Natural killer cell (primary cell): ENCODE data around the gene CYLD. TPM values are rescaled to one million over a fixed set of nuclear protein-coding genes. Genes with fewer than 3 reads are reported as not detected.
A peak's percentile ranks its signal among the peaks of the same experiment; 100 is the strongest.

Experiments used
- ATAC-seq, 3 donors: fragments of 150-1000 bp in 2 of 3; fragments of 200-7000 bp in 1 of 3; cut with Tn5 transposase; 1 replicate in 1 of 3; 2 replicates in 2 of 3; pipeline ENCODE4 v1.10.0; 2021; ENCODE audit warnings: mild to moderate bottlenecking in 2 of 3, moderate library complexity in 2 of 3
- DNase-seq, 2 donors: peaks; one replicate each; pipeline versions ENCODE4 v3.0.0 to v3.0.0-alpha.2; 2013 to 2021; ENCODE audit warnings: mixed read lengths in 1 of 2
- H3K27ac ChIP-seq: one replicate; pipeline ENCODE4 v1.5.1; 2013; ENCODE audit warnings: mild to moderate bottlenecking, low read length
- H3K27me3 ChIP-seq: one replicate; pipeline ENCODE4 v1.6.1; 2013; ENCODE audit warnings: low read length; ENCODE audit not compliant: control insufficient read depth, insufficient read depth
- H3K36me3 ChIP-seq: one replicate; pipeline ENCODE4 v1.6.1; 2013; ENCODE audit warnings: low read length; ENCODE audit not compliant: control insufficient read depth, insufficient read depth
- H3K4me1 ChIP-seq: one replicate; pipeline ENCODE4 v1.6.1; 2013; ENCODE audit warnings: low read length; ENCODE audit not compliant: control insufficient read depth, insufficient read depth
- H3K4me3 ChIP-seq: one replicate; pipeline ENCODE4 v1.5.1; 2013; ENCODE audit warnings: low read length
- H3K9me3 ChIP-seq: one replicate; pipeline ENCODE4 v1.6.1; 2013; ENCODE audit warnings: low read length; ENCODE audit not compliant: control insufficient read depth, insufficient read depth
- H3K27ac Mint-ChIP-seq, 2 donors: one replicate each; pipeline ENCODE4 v1.8.0; 2022; ENCODE audit warnings: mild to moderate bottlenecking in 2 of 2, mixed read lengths in 2 of 2, moderate library complexity in 1 of 2
- H3K27me3 Mint-ChIP-seq, 2 donors: one replicate each; pipeline ENCODE4 v1.8.0; 2022; ENCODE audit warnings: low read depth in 2 of 2, mixed read lengths in 2 of 2
- H3K36me3 Mint-ChIP-seq: one replicate; pipeline ENCODE4 v1.8.0; 2022; ENCODE audit warnings: mixed read lengths
- H3K4me1 Mint-ChIP-seq, 2 donors: one replicate each; pipeline ENCODE4 v1.8.0; 2022; ENCODE audit warnings: mixed read lengths in 2 of 2
- H3K4me3 Mint-ChIP-seq: one replicate; pipeline ENCODE4 v1.8.0; 2022; ENCODE audit warnings: mild to moderate bottlenecking, moderate library complexity, mixed read lengths
- H3K9me3 Mint-ChIP-seq, 2 donors: one replicate each; pipeline ENCODE4 v1.8.0; 2022; ENCODE audit warnings: mixed read lengths in 2 of 2
- WGBS: methylation state at CpG from one replicate; pipeline ENCODE4 v1.1.7; 2013; ENCODE audit warnings: missing lambda C conversion rate; ENCODE audit not compliant: insufficient coverage; 5-methylcytosine and 5-hydroxymethylcytosine counted together
- intact Hi-C: fragments of 100-400 bp; cut with micrococcal nuclease; formaldehyde crosslinking; loops from one replicate; pipeline ENCODE4 v1.14.2; 2022
- total RNA-seq, 4 donors: library from RNA; stranded (reverse); fragments of 120-200 nt in 1 of 4; gene quantifications; one replicate each; pipeline versions ENCODE4 v1.2.3 to v1.2.4, GENCODE V29; 2013 to 2022
- TF ChIP-seq, protein P1 (sequence below): fragments of 200-600 bp; IDR thresholded peaks from one replicate; pipeline ENCODE4 v1.8.0; 2022; ENCODE audit warnings: antibody characterized with exemption

CYLD gene
- total RNA-seq, 3 donors from 2014 or later (not counting 1 experiment from before 2014, with no cell fraction given) = 227 to 246 (median 236) TPM

DNA sequence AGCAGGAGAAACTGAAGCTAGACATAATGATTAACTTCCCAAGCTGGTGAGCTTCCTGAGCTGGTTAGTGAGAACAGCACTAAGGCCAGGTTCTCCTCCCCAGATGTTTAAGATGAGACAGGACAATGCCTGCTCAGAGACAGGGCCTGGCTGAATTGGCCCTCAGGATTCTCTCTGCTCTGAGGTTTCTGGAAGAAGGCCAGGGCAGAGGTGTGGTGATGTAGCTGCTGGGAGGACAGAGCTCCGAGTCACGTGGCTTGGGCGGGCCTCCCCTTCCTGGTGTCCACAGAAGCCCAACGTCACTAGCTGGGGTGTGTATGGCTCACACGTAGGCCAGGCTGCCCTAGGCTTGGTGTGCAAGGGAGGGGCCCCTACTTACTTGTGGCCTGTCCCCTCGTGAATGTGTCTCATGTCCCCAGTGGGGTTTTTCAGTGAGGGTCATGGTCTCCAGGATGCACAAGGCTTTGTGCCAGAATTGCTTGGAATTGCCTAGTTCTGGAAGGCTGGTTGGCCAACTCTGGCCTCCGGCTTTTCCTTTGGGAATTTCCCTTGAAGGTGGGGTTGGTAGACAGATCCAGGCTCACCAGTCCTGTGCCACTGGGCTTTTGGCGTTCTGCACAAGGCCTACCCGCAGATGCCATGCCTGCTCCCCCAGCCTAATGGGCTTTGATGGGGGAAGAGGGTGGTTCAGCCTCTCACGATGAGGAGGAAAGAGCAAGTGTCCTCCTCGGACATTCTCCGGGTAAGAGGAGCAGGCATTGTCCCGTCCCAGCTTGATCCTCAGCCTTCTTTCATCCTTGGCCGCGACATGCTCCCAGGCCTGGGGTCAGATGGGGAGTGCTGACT is 45.1 kb upstream of the CYLD start:
- peaks cover 0 to 19% of the 10 kb centered on the region in 2 donors for H3K27me3 Mint-ChIP-seq
- no peaks in the 10 kb centered on the region for H3K36me3 Mint-ChIP-seq
- H3K27me3 ChIP-seq = no peaks in the 10 kb centered on the region
- H3K4me1 Mint-ChIP-seq = peaks cover 45 to 53% of the 10 kb centered on the region in 2 donors
- no peaks in the 10 kb centered on the region for H3K9me3 ChIP-seq
- WGBS = 64% methylated on average over 15 of the region's 15 CpGs
- intact Hi-C loops = no loop called here
- ATAC-seq (peak; percentile 69 to 80 (median 76)), DNase-seq (peak; percentile 53 to 83)
- peak overlapping the region; percentile 64 for H3K4me3 Mint-ChIP-seq
- no peaks in the 10 kb centered on the region for H3K9me3 Mint-ChIP-seq
- TF ChIP-seq, protein P1, sequence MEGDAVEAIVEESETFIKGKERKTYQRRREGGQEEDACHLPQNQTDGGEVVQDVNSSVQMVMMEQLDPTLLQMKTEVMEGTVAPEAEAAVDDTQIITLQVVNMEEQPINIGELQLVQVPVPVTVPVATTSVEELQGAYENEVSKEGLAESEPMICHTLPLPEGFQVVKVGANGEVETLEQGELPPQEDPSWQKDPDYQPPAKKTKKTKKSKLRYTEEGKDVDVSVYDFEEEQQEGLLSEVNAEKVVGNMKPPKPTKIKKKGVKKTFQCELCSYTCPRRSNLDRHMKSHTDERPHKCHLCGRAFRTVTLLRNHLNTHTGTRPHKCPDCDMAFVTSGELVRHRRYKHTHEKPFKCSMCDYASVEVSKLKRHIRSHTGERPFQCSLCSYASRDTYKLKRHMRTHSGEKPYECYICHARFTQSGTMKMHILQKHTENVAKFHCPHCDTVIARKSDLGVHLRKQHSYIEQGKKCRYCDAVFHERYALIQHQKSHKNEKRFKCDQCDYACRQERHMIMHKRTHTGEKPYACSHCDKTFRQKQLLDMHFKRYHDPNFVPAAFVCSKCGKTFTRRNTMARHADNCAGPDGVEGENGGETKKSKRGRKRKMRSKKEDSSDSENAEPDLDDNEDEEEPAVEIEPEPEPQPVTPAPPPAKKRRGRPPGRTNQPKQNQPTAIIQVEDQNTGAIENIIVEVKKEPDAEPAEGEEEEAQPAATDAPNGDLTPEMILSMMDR = no peak
- peaks cover 72% of the 10 kb centered on the region for H3K4me1 ChIP-seq
- H3K36me3 ChIP-seq = no peaks in the 10 kb centered on the region
- no peak overlapping the region for H3K4me3 ChIP-seq
- H3K27ac Mint-ChIP-seq = peak overlapping the region; percentile 86 to 95
- H3K27ac ChIP-seq = peak overlapping the region; percentile 86

DNA sequence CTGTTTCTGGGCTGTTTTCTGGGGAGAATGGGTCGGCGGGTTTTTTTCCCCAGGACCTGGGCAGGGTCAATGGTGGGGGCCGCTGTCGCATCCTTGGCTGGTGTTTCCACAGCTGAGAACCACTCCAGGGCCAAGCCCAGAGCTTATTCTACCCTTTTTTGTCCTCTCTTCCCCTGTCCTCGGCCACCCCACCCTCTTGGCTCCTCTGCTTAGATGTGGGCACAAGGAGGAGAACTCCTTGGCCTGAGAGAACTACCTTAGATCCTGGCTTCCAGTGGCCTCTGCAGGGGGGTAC is 44.5 kb upstream of the CYLD start:
- no peaks in the 10 kb centered on the region for H3K36me3 Mint-ChIP-seq
- intact Hi-C loops = no loop called here
- no peak overlapping the region for H3K4me3 ChIP-seq
- H3K4me3 Mint-ChIP-seq = peak overlapping the region; percentile 82
- no peaks in the 10 kb centered on the region for H3K9me3 ChIP-seq
- peaks cover 0 to 17% of the 10 kb centered on the region in 2 donors for H3K27me3 Mint-ChIP-seq
- WGBS = 97% methylated on average over 5 of the region's 5 CpGs
- no peak for ATAC-seq
- TF ChIP-seq, protein P1 = no peak
- peaks cover 71% of the 10 kb centered on the region for H3K4me1 ChIP-seq
- peak overlapping the region; percentile 86 for H3K27ac ChIP-seq
- H3K36me3 ChIP-seq = no peaks in the 10 kb centered on the region
- no peaks in the 10 kb centered on the region for H3K9me3 Mint-ChIP-seq
- DNase-seq = no peak
- H3K27ac Mint-ChIP-seq = peak overlapping the region; percentile 86 to 95
- no peaks in the 10 kb centered on the region for H3K27me3 ChIP-seq
- peaks cover 43 to 52% of the 10 kb centered on the region in 2 donors for H3K4me1 Mint-ChIP-seq

DNA sequence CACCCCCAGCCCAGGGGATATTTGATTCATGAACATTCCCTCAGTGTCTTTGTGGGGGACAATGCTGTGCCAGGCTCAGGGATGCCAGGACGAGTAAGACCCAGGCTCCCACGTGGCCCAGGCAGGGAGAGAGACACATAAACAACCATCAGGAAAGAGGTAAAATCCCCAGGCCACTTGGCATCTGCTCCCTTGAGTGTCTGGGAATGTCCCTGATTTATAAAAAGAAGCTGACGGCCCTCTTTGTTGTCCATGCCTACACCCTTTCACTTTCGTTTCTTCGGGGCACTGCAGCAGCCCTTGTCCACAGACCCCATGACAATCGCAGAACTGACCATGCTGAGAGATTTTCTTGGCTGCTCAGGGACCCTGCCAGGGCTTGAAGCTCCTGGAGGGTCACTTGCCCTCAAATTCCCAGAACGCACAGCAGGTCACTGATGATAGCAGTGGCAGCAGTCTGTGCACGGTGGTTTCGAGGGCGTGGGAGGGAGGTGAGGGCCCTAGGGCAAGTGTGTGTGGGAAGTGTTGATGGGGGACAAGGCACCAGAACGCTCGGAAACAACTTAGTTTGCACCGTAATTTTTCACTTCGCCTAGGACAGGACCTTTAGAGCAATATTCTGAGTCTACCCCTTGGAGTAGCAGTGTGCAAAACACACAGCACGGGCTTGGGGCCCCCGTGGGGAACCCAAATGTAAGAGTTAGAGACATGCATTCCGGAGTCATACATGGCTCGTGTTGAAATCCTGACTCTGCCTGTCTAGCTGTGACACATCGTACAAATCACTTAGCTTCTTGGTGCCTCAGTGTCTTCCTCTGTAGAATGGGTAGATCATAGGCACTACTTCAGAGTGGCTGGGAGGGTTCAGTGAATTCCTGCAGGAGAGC is 43.8 kb upstream of the CYLD start:
- DNase-seq (peak; percentile 34 to 77), ATAC-seq (peak; percentile 64 to 75 (median 67))
- WGBS = 20% methylated on average over 19 of the region's 19 CpGs
- Histone ChIP-seq H3K27me3 (no peaks in the 10 kb centered on the region), H3K4me3 (peak overlapping the region; percentile 41), H3K27ac (peak overlapping the region; percentile 86), H3K36me3 (no peaks in the 10 kb centered on the region), H3K9me3 (no peaks in the 10 kb centered on the region), H3K4me1 (peaks cover 66% of the 10 kb centered on the region)
- TF ChIP-seq, protein P1 = no peak
- Mint-ChIP-seq H3K27ac (peak overlapping the region; percentile 86 to 95), H3K4me3 (peak overlapping the region; percentile 82), H3K27me3 (peaks cover 0 to 10% of the 10 kb centered on the region in 2 donors), H3K36me3 (no peaks in the 10 kb centered on the region), H3K4me1 (peaks cover 41 to 51% of the 10 kb centered on the region in 2 donors), H3K9me3 (no peaks in the 10 kb centered on the region)
- intact Hi-C loops = loop anchor here (2.0 kb wide), 1 partner anchor 13 kb away; no protein-coding TSS in a partner anchor
